ENCODE measurements around the gene ZBTB43. TPM values are rescaled to one million over a fixed set of nuclear protein-coding genes. Genes with fewer than 3 reads are reported as not detected.

Gene ZBTB43
- total RNA-seq, 2 donors from 2014 or later, result 12.5 to 17.0 TPM

- no peak for DNase-seq (ENCODE audit: low spot score)
- Histone ChIP-seq H3K27ac (no peak overlapping the region), H3K4me1 (ENCODE audit: control insufficient read depth in 1 of 2, low read depth in 2 of 2) (no peaks in the 10 kb centered on the region), H3K27me3 (replicated peaks; ENCODE audit: insufficient read depth) (no peaks in the 10 kb centered on the region), H3K9me3 (no peaks in the 10 kb centered on the region), H3K36me3 (no peaks in the 10 kb centered on the region), H3K4me3 (no peak overlapping the region)
- no peak for TF ChIP-seq CTCF (IDR thresholded peaks at IDR 0.05)
- no peak for ATAC-seq (ENCODE audit: insufficient number of reproducible peaks, low FRiP score, low read depth)
These were observed 13.2 kb upstream of the ZBTB43 start for GRCh38 chr9:126791406-126792230.

- no peaks in the 10 kb centered on the region for H3K4me1 ChIP-seq (ENCODE audit: control insufficient read depth in 1 of 2, low read depth in 2 of 2)
- ATAC-seq (ENCODE audit: insufficient number of reproducible peaks, low FRiP score, low read depth) (no peak), DNase-seq (ENCODE audit: low spot score) (no peak)
- no peak for TF ChIP-seq CTCF (IDR thresholded peaks at IDR 0.05)
- no peaks in the 10 kb centered on the region for H3K36me3 ChIP-seq
- no peaks in the 10 kb centered on the region for H3K27me3 ChIP-seq (replicated peaks; ENCODE audit: insufficient read depth)
- no peaks in the 10 kb centered on the region for H3K9me3 ChIP-seq
- H3K27ac ChIP-seq, result no peak overlapping the region
- H3K4me3 ChIP-seq, result no peak overlapping the region
These were observed 11.0 kb upstream of the ZBTB43 start for GRCh38 chr9:126793686-126794417.

- no peaks in the 10 kb centered on the region for H3K4me1 ChIP-seq (ENCODE audit: control insufficient read depth in 1 of 2, low read depth in 2 of 2)
- TF ChIP-seq CTCF (IDR thresholded peaks at IDR 0.05), result no peak
- DNase-seq (ENCODE audit: low spot score) (no peak), ATAC-seq (ENCODE audit: insufficient number of reproducible peaks, low FRiP score, low read depth) (no peak)
- no peak overlapping the region for H3K27ac ChIP-seq
- no peak overlapping the region for H3K4me3 ChIP-seq
- no peaks in the 10 kb centered on the region for H3K36me3 ChIP-seq
- H3K9me3 ChIP-seq, result no peaks in the 10 kb centered on the region
- no peaks in the 10 kb centered on the region for H3K27me3 ChIP-seq (replicated peaks; ENCODE audit: insufficient read depth)
These were observed 10.4 kb upstream of the ZBTB43 start for GRCh38 chr9:126794441-126794840.

GRCh38 chr9:126796758-126797157, 8.1 kb upstream of the ZBTB43 start:
- Histone ChIP-seq H3K9me3 (no peaks in the 10 kb centered on the region), H3K4me3 (no peak overlapping the region), H3K36me3 (no peaks in the 10 kb centered on the region), H3K4me1 (ENCODE audit: control insufficient read depth in 1 of 2, low read depth in 2 of 2) (no peaks in the 10 kb centered on the region), H3K27ac (no peak overlapping the region), H3K27me3 (replicated peaks; ENCODE audit: insufficient read depth) (no peaks in the 10 kb centered on the region)
- ATAC-seq (ENCODE audit: insufficient number of reproducible peaks, low FRiP score, low read depth), result no peak
- no peak for TF ChIP-seq CTCF (IDR thresholded peaks at IDR 0.05)
- DNase-seq (ENCODE audit: low spot score), result no peak

GRCh38 chr9:126797903-126798302, 6.9 kb upstream of the ZBTB43 start:
- H3K27me3 ChIP-seq (replicated peaks; ENCODE audit: insufficient read depth), result no peaks in the 10 kb centered on the region
- TF ChIP-seq CTCF (IDR thresholded peaks at IDR 0.05), result no peak
- no peaks in the 10 kb centered on the region for H3K4me1 ChIP-seq (ENCODE audit: control insufficient read depth in 1 of 2, low read depth in 2 of 2)
- no peak overlapping the region for H3K27ac ChIP-seq
- H3K9me3 ChIP-seq, result no peaks in the 10 kb centered on the region
- no peak overlapping the region for H3K4me3 ChIP-seq
- ATAC-seq (ENCODE audit: insufficient number of reproducible peaks, low FRiP score, low read depth) (no peak), DNase-seq (ENCODE audit: low spot score) (no peak)
- no peaks in the 10 kb centered on the region for H3K36me3 ChIP-seq

Data from thoracic aorta (tissue), 2 donors.